AG04449 (cell line): ENCODE data around the gene EEF1G.

Source experiments
- CTCF ChIA-PET: fragments of 350-600 bp; formaldehyde crosslinking; extraction: SDS; loops from one replicate; lab custom pipeline; 2021; ENCODE audit warnings: antibody characterized with exemption; lab: Yijun Ruan, JAX
- POLR2A ChIA-PET: fragments of 400-600, 350-600 bp; formaldehyde crosslinking; extraction: SDS; loops from one replicate; lab custom pipeline; 2020; ENCODE audit warnings: antibody characterized with exemption, inconsistent platforms; lab: Yijun Ruan, JAX
- DNase-seq: peaks from one replicate; pipeline ENCODE4 v3.0.0-alpha.2; 2010; ENCODE audit warnings: low read depth, low spot score
- H3K4me3 ChIP-seq: 2 replicates; pipeline ENCODE4 v1.5.1; 2011; ENCODE audit warnings: low read depth, mild to moderate bottlenecking, control low read depth, low read length
- TF ChIP-seq, protein P1 (sequence below): IDR thresholded peaks from one replicate; pipeline ENCODE4 v1.5.1; 2011; ENCODE audit warnings: mild to moderate bottlenecking, moderate library complexity, low read length, control low read depth, inconsistent platforms; ENCODE audit not compliant: insufficient read depth; ENCODE audit errors: missing control alignments

The EEF1G gene

GRCh38 chr11:62548545-62549335, 25.0 kb downstream of the EEF1G start:
- POLR2A ChIA-PET: interaction anchor here (1.0 kb wide), 1 partner anchor 16 kb away, joined by 7 read pairs; no protein-coding TSS in a partner anchor
- no peak overlapping the region for H3K4me3 ChIP-seq
- CTCF ChIA-PET: interaction anchor here (1.0 to 16.0 kb wide), 3 partner anchors 12 to 156 kb away, joined by 3 to 320 read pairs (median 187); partner anchors contain the start of gene SCGB1A1
- TF ChIP-seq, protein P1, sequence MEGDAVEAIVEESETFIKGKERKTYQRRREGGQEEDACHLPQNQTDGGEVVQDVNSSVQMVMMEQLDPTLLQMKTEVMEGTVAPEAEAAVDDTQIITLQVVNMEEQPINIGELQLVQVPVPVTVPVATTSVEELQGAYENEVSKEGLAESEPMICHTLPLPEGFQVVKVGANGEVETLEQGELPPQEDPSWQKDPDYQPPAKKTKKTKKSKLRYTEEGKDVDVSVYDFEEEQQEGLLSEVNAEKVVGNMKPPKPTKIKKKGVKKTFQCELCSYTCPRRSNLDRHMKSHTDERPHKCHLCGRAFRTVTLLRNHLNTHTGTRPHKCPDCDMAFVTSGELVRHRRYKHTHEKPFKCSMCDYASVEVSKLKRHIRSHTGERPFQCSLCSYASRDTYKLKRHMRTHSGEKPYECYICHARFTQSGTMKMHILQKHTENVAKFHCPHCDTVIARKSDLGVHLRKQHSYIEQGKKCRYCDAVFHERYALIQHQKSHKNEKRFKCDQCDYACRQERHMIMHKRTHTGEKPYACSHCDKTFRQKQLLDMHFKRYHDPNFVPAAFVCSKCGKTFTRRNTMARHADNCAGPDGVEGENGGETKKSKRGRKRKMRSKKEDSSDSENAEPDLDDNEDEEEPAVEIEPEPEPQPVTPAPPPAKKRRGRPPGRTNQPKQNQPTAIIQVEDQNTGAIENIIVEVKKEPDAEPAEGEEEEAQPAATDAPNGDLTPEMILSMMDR: no peak
- no peak for DNase-seq

- peak overlapping the region; percentile 98 for H3K4me3 ChIP-seq
- POLR2A ChIA-PET: interaction anchor here (1.0 to 1.4 kb wide), 6 partner anchors 8 to 153 kb away, joined by 7 to 21 read pairs (median 10); no protein-coding TSS in a partner anchor
These were observed 25.9 kb downstream of the EEF1G start for GRCh38 chr11:62547691-62548281.

DNA sequence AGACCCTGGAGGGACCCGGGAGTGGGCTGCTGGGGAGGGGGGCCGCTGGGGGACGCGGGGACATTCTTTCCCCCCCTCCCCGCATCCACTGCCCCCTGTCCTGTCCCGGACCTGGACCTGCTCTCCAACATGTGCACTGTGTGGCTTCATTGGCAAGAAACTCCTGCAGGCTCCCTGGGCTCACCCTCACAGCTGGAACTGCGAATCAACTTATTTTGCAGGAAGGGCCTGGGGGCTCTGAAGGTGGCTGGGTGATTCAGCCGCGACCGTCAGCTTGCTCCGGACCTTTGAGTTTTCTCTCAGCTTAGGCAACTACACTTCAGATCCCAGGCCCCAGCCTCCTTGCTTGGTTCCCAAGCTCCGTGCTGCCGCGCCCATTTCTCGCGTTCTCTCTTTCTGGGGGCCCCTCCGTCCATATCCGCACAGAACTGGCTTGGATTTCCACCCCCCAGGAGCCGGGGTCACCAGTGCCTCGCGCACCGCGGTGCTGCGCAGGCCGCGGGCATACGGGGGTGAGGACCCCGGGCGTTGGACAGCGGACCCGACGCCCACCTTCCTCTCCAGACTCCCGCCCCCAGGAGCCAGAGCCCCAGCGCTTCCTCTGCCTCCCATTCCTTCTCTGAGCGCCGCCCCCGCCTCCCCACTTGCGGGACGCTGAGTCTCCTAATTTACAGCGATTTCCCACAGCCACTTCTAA, 26.6 kb downstream of the EEF1G start:
- ChIA-PET CTCF (interaction anchor here (0.7 to 16.0 kb wide), 5 partner anchors 8 to 155 kb away, joined by 3 to 320 read pairs (median 187); partner anchors contain the start of gene SCGB1A1), POLR2A (interaction anchor here (0.6 to 1.4 kb wide), 11 partner anchors 9 to 152 kb away, joined by 3 to 21 read pairs (median 8); partner anchors contain the start of genes B3GAT3, EEF1G and TUT1)
- H3K4me3 ChIP-seq: peak overlapping the region; percentile 98
- TF ChIP-seq, protein P1: no peak
- DNase-seq: no peak

More at GRCh38 chr11:62547691-62548281, 25.9 kb downstream of the EEF1G start:
- CTCF ChIA-PET: interaction anchor here (0.7 to 16.0 kb wide), 4 partner anchors 13 to 155 kb away, joined by 3 to 320 read pairs (median 95); partner anchors contain the start of gene SCGB1A1
- TF ChIP-seq, protein P1: no peak
- DNase-seq: no peak

- ChIA-PET CTCF (interaction anchor here (0.8 to 16.0 kb wide), 4 partner anchors 9 to 154 kb away, joined by 3 to 320 read pairs (median 187); partner anchors contain the start of gene SCGB1A1), POLR2A (interaction anchor here (0.5 to 3.9 kb wide), 14 partner anchors 7 to 151 kb away, joined by 3 to 77 read pairs (median 8); partner anchors contain the start of genes B3GAT3, C11orf98, CSKMT and EEF1G)
- peak within 1 kb of the TSS; percentile 98 for H3K4me3 ChIP-seq
- TF ChIP-seq, protein P1: no peak
- DNase-seq: no peak
These were observed 27.3 kb downstream of the EEF1G start, which contains the start of gene AHNAK for GRCh38 chr11:62546244-62546928. AHNAK (minus strand) TSS chr11:62546806; CDS start chr11:62536098, 10,708 bp downstream.
